Measurements from ENCODE around the gene KDM5B. TPM values are rescaled to one million over a fixed set of nuclear protein-coding genes. Genes with fewer than 3 reads are reported as not detected.

The KDM5B gene
- total RNA-seq, 2 experiments from 2014 or later = 74.7 to 84.7 TPM

DNA sequence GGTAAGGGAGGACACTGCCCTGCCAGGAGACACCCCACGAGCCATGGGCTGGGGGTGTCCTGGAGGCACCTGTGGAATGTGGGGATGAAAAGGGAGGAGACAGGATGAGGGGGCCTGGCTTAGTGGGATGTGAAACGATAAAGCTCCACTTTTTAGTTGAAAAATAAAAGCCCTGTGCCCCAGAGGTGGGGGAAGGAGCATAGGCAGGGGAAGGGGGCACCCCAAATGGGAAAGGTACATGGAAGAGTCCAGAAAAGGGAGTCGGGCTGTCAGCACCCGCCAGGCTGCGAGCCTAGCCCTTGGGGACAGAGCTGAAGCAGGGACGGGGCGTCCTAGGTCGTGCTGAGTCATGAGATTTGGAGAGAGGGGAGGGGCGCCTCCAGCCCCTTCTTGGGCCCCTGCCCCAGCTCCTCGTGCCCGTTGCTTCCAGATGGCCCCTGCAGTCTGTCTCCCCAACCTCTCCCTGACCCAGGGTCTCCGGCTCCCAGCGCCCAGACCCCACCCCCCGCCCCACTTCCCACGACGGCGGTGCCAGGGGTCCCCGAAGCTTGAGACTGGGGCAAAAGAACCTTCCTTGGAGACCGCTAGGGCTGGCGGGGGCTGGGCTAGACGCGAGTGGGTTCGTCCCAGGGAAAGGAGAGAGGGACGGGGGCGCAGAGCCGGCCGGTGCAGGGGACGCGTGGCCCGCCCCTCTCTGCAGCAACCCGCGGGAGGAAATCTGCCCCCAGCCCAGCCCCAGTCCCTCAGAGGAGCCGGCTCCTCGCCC is 98.8 kb downstream of the KDM5B start:
- Mint-ChIP-seq H3K27ac (no peak overlapping the region), H3K36me3 (ENCODE audit: low read depth) (no peaks in the 10 kb centered on the region), H3K9me3 (no peaks in the 10 kb centered on the region), H3K4me1 (ENCODE audit: low read depth) (no peaks in the 10 kb centered on the region), H3K27me3 (peaks cover 79% of the 10 kb centered on the region), H3K4me3 (no peak overlapping the region)
- Histone ChIP-seq H3K9me3 (ENCODE audit: control insufficient read depth in 1 of 2, insufficient read depth in 1 of 2, low read length in 2 of 2) (peaks cover 0 to 11% of the 10 kb centered on the region in 2 experiments), H3K4me3 (ENCODE audit: low read length) (no peak overlapping the region), H3K27ac (ENCODE audit: low read depth in 1 of 2, low read length in 2 of 2) (no peak overlapping the region), H3K4me1 (ENCODE audit: insufficient read depth, low read length) (peaks cover 10% of the 10 kb centered on the region), H3K27me3 (ENCODE audit: control insufficient read depth in 1 of 2, insufficient read depth in 2 of 2, low read length in 2 of 2) (peaks cover 52 to 71% of the 10 kb centered on the region in 2 experiments), H3K36me3 (ENCODE audit: insufficient read depth, low read length) (no peaks in the 10 kb centered on the region)
- ChIA-PET POLR2A (interaction anchor here (0.6 kb wide), 1 partner anchor 110 kb away, joined by 3 read pairs; no protein-coding TSS in a partner anchor), CTCF (no interaction called here)
- ATAC-seq (ENCODE audit: poor library complexity) (no peak), DNase-seq (no peak)
- TF ChIP-seq, protein P1, sequence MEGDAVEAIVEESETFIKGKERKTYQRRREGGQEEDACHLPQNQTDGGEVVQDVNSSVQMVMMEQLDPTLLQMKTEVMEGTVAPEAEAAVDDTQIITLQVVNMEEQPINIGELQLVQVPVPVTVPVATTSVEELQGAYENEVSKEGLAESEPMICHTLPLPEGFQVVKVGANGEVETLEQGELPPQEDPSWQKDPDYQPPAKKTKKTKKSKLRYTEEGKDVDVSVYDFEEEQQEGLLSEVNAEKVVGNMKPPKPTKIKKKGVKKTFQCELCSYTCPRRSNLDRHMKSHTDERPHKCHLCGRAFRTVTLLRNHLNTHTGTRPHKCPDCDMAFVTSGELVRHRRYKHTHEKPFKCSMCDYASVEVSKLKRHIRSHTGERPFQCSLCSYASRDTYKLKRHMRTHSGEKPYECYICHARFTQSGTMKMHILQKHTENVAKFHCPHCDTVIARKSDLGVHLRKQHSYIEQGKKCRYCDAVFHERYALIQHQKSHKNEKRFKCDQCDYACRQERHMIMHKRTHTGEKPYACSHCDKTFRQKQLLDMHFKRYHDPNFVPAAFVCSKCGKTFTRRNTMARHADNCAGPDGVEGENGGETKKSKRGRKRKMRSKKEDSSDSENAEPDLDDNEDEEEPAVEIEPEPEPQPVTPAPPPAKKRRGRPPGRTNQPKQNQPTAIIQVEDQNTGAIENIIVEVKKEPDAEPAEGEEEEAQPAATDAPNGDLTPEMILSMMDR (IDR thresholded peaks at IDR 0.05) = no peak
- intact Hi-C loops (cut with DNase I, micrococcal nuclease) = loop anchor here in 1 of 2 experiments (10.0 kb wide), 1 partner anchor 215 kb away; no protein-coding TSS in a partner anchor

DNA sequence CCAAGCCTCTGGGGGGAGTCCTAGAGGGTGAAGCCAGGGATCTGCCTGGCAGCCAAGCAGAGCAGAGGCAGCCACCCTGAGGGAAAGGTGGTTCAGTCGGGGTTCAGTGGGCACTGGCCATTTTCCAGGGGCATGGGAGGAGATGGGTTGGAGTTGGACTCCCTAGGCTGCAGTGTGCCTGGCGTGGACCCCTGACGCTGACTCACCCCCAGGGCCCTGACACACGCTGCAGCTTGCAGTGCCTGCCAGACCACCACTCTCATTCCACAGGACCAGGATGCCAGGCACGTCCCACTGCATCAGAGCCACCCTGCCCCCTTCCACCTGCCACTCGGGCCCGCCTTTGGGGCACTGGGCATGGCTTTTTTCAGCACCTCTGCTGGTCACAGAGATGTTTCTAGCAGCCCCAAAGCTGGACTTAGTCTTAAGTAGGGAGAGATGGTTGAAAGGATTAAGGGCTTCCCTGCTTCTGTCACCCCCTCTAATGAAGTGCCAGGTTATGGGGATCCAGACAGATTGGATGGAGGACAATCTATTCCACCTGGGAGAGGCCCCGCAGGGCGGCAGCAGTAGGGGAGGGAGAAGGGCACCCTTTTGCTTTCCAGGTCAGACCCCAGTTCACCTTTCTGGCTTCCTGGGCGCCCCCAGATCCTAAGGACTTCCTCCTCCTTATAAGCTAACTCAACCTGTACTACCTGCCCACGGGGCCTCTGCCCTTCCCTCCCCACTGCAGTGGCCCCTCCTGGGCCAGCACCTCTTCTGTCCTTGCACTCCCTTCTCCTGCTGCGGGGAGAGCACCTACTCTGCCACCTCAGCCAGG is 99.6 kb downstream of the KDM5B start:
- H3K4me1 ChIP-seq (ENCODE audit: insufficient read depth, low read length) = peaks cover 10% of the 10 kb centered on the region
- TF ChIP-seq, protein P1 (IDR thresholded peaks at IDR 0.05) = no peak
- no peak overlapping the region for H3K27ac ChIP-seq (ENCODE audit: low read depth in 1 of 2, low read length in 2 of 2)
- H3K27me3 ChIP-seq (ENCODE audit: control insufficient read depth in 1 of 2, insufficient read depth in 2 of 2, low read length in 2 of 2) = peaks cover 58 to 75% of the 10 kb centered on the region in 2 experiments
- intact Hi-C loops (cut with DNase I, micrococcal nuclease) = no loop called here
- no peaks in the 10 kb centered on the region for H3K36me3 ChIP-seq (ENCODE audit: insufficient read depth, low read length)
- H3K9me3 Mint-ChIP-seq = no peaks in the 10 kb centered on the region
- no peak for DNase-seq
- H3K4me3 Mint-ChIP-seq = no peak overlapping the region
- no peak for ATAC-seq (ENCODE audit: poor library complexity)
- POLR2A ChIA-PET = no interaction called here
- CTCF ChIA-PET = no interaction called here
- no peaks in the 10 kb centered on the region for H3K4me1 Mint-ChIP-seq (ENCODE audit: low read depth)
- no peaks in the 10 kb centered on the region for H3K36me3 Mint-ChIP-seq (ENCODE audit: low read depth)
- H3K9me3 ChIP-seq (ENCODE audit: control insufficient read depth in 1 of 2, insufficient read depth in 1 of 2, low read length in 2 of 2) = peaks cover 0 to 11% of the 10 kb centered on the region in 2 experiments
- peaks cover 87% of the 10 kb centered on the region for H3K27me3 Mint-ChIP-seq
- H3K27ac Mint-ChIP-seq = no peak overlapping the region
- no peak overlapping the region for H3K4me3 ChIP-seq (ENCODE audit: low read length)

DNA sequence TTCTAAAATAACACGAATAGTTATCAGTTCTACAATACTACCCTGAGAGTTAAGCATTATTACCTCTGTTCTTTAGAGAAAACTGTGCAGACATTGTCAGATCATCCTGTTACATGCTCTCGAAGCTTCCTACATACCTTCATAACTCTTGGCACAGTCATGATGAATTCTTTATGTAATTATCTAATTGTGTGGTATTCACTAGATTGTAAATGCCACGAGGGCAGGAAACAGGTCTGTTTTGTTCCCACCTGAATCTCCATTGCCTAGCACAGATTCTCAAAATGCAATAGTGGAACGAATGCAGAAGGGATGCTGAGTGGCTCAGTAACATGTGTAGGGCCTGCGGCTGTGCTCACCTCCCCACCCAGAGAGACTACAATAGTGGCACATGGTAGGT is 101.4 kb downstream of the KDM5B start:
- Histone ChIP-seq H3K4me3 (ENCODE audit: low read length) (no peak overlapping the region), H3K27me3 (ENCODE audit: control insufficient read depth in 1 of 2, insufficient read depth in 2 of 2, low read length in 2 of 2) (peaks cover 56 to 64% of the 10 kb centered on the region in 2 experiments), H3K9me3 (ENCODE audit: control insufficient read depth in 1 of 2, insufficient read depth in 1 of 2, low read length in 2 of 2) (peaks cover 0 to 13% of the 10 kb centered on the region in 2 experiments), H3K36me3 (ENCODE audit: insufficient read depth, low read length) (no peaks in the 10 kb centered on the region), H3K4me1 (ENCODE audit: insufficient read depth, low read length) (peaks cover 10% of the 10 kb centered on the region), H3K27ac (ENCODE audit: low read depth in 1 of 2, low read length in 2 of 2) (no peak overlapping the region)
- Mint-ChIP-seq H3K9me3 (no peaks in the 10 kb centered on the region), H3K36me3 (ENCODE audit: low read depth) (no peaks in the 10 kb centered on the region), H3K27ac (no peak overlapping the region), H3K4me1 (ENCODE audit: low read depth) (no peaks in the 10 kb centered on the region), H3K4me3 (no peak overlapping the region), H3K27me3 (peaks cover 85% of the 10 kb centered on the region)
- ChIA-PET CTCF (no interaction called here), POLR2A (no interaction called here)
- TF ChIP-seq, protein P1 (IDR thresholded peaks at IDR 0.05) = no peak
- DNase-seq (no peak), ATAC-seq (ENCODE audit: poor library complexity) (no peak)
- intact Hi-C loops (cut with DNase I, micrococcal nuclease) = no loop called here

All from CD4-positive, alpha-beta T cell (primary cell).